Erythroblast (primary cell): ENCODE results near the gene TAP2.

Source experiments
- DNase-seq, 2 experiments: peaks; one replicate each; lab custom pipeline; 2025; lab: John Stamatoyannopoulos, UW
- GATA1 ChIP-seq: IDR thresholded peaks from 2 replicates; pipeline ENCODE4 v1.6.1; 2011; ENCODE audit warnings: low read depth, mild to moderate bottlenecking, control low read depth, low read length, moderate library complexity
- POLR2A ChIP-seq: IDR thresholded peaks from 2 replicates; pipeline ENCODE4 v1.6.1; 2011; ENCODE audit warnings: mild to moderate bottlenecking, low read length

TAP2 gene

DNA sequence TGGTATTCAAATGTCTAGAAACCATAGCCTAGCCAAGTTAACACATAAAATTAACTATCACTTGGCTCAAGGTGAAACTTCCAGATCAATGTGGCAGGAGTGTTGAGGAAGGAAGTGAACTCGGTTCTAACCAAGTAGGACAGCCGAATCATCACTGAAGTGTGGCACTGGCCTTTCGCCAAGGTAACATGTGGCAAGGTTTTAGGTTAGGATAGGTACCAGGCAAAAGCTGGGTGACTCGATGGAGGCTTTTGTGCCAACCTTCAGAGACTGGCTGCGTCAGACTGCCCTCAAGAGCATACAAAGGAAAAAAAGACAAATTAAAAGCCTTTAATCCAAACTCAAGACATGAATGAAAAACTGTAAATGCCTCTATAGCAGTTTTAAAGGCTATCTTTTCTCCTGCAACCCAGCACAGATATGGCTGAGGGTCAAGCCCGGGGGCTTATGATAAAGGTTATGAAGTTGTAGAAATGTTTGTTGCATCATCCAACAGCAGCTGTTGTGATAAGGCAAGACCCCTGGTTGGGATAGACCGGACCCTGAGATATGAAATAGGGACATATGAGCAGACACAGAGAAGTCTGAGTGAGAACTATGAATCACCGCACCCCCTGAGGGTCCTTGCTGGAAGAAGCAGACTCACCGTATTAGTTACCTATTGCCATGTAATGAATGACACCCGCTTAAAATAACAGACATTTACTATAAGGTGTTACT, 27.3 kb upstream of the TAP2 start:
- TF ChIP-seq POLR2A, result no peak
- no peak for TF ChIP-seq GATA1
- DNase-seq, result no peak

DNA sequence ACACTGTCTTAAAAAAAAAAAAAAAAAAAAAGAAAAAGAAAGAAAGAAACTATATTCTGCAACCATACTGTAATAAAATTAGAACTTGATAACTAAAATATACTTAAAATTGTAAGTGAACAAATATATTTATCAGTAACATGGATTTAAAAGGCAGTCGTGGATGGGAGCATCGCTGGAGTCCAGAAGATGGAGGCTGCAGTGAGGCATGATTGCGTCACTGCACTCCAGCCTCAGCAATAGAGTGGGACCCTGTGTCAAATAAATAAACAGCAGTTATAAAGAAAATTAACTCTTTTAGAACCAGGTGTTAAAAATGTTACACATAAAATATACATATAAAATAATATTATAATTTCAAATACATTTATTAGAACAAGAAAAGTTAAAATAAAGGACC, 24.2 kb upstream of the TAP2 start:
- TF ChIP-seq GATA1 (no peak), POLR2A (no peak)
- no peak for DNase-seq

DNA sequence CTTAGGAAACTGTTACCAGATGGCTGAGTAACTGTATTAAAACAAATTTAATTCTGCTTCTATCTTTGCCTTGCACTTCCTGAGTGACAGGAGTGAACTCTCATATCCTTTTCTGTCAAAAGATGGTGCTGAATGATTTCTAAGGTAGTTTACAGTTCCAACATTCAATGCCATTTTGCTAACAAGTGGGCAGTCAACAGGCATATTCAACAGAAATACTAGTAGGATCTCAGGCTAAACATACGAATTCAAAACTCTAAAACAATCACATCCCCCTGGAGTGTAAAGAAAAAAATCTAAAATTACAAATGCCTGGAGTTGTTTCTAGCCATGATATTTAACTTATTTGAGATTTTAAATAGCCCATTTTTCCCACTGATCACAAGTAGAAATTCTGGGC, 22.1 kb upstream of the TAP2 start:
- TF ChIP-seq GATA1 (no peak), POLR2A (no peak)
- no peak for DNase-seq

DNA sequence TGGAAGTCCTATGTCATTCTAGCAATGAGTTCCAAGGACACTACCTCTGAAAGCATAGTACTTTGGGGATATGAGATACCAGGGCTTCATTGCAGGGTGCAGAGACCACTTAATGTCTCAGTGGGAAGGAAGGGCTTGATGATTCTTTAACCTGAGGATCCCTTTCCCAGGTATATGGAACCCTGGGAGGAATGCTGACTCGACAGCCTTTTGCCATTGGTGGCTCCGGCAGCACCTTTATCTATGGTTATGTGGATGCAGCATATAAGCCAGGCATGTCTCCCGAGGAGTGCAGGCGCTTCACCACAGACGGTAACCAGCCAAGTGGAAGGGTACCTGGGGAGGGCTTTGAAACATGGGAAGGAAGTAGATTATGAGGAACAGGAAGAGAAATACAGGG, 19.7 kb upstream of the TAP2 start:
- TF ChIP-seq POLR2A (no peak), GATA1 (no peak)

DNA sequence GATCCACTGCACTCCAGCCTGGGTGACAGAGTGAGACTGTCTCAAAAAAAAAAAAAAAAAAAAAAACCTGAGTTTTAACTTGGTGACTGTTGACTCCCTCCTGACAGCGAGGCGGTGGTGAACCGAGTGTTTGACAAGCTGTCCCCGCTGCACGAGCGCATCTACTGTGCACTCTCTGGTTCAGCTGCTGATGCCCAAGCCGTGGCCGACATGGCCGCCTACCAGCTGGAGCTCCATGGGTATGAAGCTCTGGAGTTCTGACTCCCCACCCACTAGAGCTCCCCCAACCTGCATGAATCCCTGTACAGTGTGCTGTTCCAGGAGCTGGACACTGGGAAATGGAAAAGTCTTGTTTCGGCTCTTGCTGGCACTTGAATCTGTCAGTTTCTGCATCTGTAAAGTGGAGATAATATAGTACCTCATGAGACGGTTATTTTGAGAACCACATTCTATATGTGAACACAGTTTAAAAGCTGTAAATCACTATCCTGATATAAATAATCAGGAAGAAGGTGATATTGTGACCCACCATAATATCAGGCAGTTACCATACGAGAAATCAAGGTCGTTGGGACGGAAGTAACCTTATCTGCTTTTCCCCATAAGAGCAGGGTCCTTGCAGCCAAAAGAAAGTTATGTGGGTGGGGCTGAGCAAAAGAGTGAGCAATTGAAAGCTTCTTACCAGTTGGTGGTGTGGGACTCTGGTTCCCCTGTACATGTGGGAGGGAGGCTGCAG, 18.8 kb upstream of the TAP2 start:
- TF ChIP-seq POLR2A, result no peak
- TF ChIP-seq GATA1, result no peak
- peak; percentile 15 to 43 for DNase-seq

More for the DNA sequence above, 19.7 kb upstream of the TAP2 start:
- DNase-seq, result no peak

DNA sequence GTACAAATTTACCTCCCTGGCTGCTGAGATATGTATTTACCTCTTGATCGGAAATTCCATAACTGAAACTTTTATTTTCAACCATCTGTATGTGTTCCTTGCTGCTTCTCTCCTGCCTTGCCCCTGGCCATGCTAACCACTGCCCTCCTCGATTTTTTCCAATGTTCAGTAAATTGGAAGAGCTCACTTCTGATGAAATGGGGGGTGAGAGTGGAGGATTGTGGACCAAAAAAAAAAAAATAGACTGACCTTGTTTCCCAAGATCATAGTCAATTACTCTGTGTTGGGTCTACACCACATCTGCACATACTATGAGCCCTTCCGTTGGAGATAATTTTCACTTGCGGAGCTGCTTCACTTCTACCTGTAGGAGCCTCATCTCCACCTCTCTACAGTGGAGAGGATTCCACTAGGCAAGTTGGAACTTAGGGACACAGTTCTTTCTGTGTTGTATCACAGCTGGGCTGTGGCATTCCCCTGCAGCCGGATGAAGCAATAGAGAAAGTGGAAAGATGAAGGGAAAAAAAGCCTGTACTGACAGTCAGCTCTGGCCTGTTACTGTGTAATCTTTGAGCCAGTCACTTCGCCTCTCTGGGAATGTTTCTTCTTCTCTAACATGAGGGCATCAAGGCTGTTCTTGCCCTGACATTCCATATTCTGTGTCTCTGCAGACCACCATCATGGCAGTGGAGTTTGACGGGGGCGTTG, 17.1 kb upstream of the TAP2 start:
- no peak for DNase-seq
- no peak for TF ChIP-seq GATA1
- no peak for TF ChIP-seq POLR2A

DNA sequence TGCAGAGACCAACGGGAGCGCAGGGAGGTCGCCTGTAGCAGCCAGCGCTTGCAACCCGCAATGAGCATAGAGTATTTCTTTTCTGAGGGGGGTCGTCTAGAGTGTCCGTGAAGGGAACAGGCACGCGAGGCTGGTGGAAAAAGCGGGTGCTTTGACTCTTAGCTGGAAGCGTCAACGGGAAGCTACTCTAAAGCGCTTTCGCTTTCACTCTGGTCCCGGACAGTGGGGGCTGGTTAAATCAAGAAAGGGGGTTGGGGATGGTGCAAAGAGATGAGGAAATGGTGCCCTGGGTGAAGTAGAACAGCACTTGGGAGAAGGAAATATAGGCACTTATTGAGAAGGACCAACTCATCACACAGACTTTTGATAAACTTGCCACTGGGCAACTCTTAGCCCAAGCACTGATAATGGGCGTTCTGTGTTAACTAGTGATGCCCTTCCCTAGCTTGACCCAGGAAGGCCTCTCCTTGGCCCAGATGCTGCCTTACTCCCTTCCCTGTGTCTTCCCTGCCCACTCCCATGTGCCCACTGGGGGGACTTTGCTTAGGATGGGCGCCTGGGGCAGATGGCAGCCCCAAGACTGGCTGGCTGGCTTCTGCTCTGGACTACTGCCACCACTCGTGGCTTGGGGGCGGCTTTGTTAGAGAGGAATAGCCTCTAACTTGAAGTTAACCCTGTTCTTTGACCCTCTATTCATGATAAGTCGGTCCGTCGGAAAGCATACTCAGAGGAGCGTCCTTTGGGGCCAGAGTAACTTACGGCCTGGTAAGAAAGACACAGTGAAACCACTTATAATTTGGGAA, 16.0 kb upstream of the TAP2 start:
- DNase-seq, result peak; percentile 46 to 65
- TF ChIP-seq POLR2A (no peak), GATA1 (no peak)

DNA sequence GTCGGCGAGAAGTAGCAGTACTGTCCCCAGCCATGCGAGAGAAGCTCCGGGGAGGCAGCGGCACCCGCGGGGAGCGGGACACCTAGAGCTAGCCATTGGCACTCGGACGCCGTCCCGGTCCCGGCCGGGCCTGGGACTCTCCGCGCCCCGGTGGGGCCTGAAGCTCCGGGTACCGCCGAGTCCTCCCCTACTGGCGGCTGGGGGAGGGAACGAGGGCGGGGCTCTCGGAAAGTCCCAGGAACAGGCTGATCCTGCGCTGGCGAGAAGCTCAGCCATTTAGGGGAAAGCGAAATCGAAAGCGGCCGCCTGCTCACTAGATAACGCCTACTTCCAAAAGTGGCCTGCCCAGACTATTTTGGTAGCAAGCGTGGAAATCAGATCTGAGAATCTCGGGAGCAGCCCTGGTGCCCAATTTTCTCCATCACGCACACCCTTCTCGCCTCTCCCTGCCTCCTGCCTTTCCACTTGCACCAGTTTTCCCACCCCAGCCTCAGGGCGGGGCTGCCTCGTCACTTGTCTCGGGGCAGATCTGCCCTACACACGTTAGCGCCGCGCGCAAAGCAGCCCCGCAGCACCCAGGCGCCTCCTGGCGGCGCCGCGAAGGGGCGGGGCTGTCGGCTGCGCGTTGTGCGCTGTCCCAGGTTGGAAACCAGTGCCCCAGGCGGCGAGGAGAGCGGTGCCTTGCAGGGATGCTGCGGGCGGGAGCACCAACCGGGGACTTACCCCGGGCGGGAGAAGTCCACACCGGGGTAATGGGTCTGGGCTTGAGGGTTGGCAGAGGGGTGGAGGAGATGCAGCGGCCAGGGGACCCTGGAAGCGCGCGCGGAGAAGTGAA, 15.2 kb upstream of the TAP2 start, which contains the start of the genes PSMB9 and TAP1:
Gene PSMB9 (plus strand): TSS at position 652 of the 835 bp plus-strand sequence. CDS start 38 bp downstream, at position 690.
Gene TAP1 (minus strand): TSS at position 164 of the 835 bp plus-strand sequence. CDS start 68 bp downstream, at position 96.
- peak; percentile 69 for TF ChIP-seq POLR2A
- no peak for TF ChIP-seq GATA1
- peak; percentile 92 to 96 for DNase-seq

DNA sequence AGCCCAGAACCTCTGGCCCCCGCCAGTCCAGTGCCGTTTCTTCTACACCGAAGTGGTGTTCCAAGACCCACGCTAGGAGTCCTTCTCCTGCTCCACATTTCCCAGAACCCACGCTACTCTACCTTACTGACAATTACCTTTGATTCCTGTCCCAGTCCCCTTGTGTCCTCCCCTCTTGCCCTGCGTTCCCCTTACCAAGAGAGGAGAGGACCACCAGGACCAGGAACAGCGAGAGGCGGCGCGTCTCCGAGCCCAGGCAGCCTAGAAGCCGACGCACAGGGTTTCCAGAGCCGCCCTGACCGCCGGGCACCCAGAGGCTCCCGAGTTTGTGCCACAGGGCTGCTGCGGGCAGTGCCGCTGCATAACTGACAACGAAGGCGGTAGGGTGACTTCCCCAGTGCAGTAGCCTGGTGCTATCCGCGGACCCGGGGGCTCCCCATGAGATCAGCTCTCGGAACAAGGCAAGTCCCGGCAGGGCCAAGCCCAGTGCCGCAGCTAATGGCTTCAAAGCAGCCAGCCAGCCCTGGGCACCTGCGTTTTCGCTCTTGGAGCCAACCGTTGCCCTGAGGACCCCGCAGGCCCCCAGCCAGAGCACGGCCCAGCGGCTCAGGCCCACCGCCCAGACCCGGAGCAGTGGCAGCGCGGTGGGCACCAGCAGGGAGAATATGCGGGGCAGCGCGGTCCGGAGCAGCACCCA, 14.5 kb upstream of the TAP2 start:
- no peak for TF ChIP-seq GATA1
- TF ChIP-seq POLR2A, result no peak

DNA sequence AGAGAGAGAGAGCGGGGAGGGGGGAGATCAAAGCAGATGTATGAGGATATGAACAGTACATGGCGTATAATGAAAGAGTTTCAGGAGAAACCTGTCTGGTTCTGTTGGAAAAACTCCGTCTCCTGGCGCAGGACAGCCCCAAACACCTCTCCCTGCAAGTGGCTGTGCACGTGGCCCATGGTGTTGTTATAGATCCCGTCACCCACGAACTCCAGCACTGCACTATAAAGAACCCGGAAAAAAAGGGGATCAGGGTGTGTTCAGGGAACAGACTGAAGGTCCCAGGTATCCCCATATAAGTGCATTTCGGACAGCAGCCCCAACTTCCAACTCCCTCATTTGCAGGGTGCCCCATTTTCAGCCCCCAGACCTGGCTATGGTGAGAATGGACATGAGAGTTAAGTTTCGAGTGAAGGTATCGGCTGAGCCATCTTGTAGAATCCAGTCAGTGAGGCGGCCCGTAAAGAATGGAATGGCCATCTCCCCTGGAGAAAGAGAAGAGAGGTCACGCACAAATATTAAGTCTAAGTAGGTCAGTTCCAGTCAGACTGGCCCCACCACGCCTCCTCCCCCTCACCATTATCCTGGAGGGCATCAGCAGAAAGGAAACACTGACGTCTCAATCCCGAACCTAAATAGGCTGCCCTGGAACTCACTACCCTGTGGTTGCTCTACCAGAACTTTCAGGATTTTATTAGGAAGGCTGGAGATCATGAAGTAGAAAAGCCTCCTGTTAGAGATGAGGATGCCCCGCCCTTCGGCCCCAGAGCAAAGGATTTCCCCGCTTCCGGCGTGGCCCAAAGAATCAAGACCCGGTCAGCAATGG, 13.7 kb upstream of the TAP2 start:
- no peak for TF ChIP-seq POLR2A
- no peak for TF ChIP-seq GATA1
- DNase-seq, result no peak

More for the DNA sequence above, 14.5 kb upstream of the TAP2 start:
- DNase-seq, result peak; percentile 59 to 71

DNA sequence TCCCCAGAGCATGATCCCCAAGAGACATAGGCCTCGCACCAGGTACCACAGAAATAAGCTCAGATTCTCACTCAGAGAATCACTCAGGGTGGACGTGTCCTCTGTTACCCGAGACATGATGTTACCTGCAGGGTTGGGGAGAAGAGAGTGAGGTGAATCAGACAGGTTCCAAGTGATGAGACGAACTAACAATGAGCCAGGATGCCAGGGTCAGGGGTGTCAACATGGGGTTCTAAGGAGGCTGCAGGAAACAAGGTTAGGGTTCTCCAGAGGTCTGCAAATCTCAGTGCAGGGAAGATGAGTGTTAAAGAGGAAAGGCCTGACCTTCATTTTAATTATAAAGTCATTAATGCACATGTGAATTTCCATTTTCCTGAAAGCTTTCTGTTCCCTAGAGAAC, 12.5 kb upstream of the TAP2 start:
- TF ChIP-seq POLR2A, result no peak
- no peak for TF ChIP-seq GATA1

More for the DNA sequence above, 12.5 kb upstream of the TAP2 start:
- no peak for DNase-seq
